ENCODE measurements around the gene ROBO3.

GRCh38 chr11:124837491-124837856 is 27.8 kb upstream of the ROBO3 start:
- TF ChIP-seq, protein P1, sequence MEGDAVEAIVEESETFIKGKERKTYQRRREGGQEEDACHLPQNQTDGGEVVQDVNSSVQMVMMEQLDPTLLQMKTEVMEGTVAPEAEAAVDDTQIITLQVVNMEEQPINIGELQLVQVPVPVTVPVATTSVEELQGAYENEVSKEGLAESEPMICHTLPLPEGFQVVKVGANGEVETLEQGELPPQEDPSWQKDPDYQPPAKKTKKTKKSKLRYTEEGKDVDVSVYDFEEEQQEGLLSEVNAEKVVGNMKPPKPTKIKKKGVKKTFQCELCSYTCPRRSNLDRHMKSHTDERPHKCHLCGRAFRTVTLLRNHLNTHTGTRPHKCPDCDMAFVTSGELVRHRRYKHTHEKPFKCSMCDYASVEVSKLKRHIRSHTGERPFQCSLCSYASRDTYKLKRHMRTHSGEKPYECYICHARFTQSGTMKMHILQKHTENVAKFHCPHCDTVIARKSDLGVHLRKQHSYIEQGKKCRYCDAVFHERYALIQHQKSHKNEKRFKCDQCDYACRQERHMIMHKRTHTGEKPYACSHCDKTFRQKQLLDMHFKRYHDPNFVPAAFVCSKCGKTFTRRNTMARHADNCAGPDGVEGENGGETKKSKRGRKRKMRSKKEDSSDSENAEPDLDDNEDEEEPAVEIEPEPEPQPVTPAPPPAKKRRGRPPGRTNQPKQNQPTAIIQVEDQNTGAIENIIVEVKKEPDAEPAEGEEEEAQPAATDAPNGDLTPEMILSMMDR (IDR thresholded peaks at IDR 0.05), result no peak
- TF ChIP-seq POLR2A (IDR thresholded peaks at IDR 0.05), result no peak

Measured in lower leg skin (tissue), 3 donors.